ENCODE results near the gene RAP2A.

RAP2A gene

GRCh38 chr13:97388373-97388772, 45.6 kb upstream of the RAP2A start:
- H3K4me3 ChIP-seq (ENCODE audit: low read depth, low read length): no peak overlapping the region
- no peak for TF ChIP-seq CTCF (IDR thresholded peaks at IDR 0.05; ENCODE audit: low read depth, low read length)

GRCh38 chr13:97390941-97391600, 42.9 kb upstream of the RAP2A start:
- no peak overlapping the region for H3K4me3 ChIP-seq (ENCODE audit: low read depth, low read length)
- no peak for TF ChIP-seq CTCF (IDR thresholded peaks at IDR 0.05; ENCODE audit: low read depth, low read length)

GRCh38 chr13:97392020-97392419, 41.9 kb upstream of the RAP2A start:
- no peak overlapping the region for H3K4me3 ChIP-seq (ENCODE audit: low read depth, low read length)
- no peak for TF ChIP-seq CTCF (IDR thresholded peaks at IDR 0.05; ENCODE audit: low read depth, low read length)

DNA sequence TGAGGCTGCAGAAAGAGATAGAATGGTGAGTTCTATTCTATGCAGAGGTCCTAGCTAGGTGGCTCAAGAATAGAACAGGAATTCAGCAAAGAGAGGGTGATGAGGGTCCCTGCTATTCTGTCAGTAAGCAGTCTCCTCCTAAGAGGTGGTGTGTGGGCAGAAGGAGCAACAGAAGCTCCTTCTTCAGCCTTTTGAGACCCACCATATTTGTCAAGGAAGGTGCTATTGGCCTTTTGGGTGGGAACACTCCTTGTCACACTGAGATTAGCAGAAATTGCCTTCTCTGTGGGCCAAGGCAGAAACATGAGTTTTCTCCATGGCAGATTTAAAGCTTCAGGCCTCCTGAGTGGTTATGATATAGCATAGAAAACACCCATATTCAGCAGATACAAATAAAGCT, 39.4 kb upstream of the RAP2A start:
- H3K4me3 ChIP-seq (ENCODE audit: low read depth, low read length): no peak overlapping the region
- TF ChIP-seq CTCF (IDR thresholded peaks at IDR 0.05; ENCODE audit: low read depth, low read length): no peak

DNA sequence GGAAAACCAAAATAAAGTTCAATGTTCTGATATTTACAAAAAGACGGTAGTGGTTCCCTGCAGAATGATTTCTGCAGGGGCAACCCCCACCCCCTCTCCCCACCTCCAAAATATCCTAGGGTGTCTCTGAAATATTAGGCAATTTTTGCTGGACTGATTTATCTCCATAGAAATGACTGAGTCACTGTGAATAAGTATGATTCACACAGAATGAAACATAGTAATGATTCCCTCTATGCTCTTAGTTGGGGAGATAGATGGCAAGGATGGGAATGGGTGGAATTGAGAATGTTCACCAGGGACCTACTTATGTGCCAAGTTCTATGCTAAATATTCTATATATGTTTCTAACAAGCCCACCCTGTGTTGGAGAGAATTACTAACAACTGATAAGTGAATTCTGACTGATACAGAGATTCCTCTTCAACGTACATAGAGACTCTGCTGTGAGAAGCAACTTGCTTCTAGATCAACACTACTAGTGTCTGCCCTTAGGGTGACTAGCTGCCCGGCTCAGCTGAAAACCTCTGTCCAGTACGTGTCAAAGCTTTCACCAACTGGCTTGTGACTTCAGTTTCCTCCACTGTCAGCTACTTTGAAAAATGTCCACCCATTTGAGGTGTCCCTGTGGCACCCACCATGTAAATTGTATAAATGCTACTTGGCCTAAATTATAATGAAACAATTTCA, 38.4 kb upstream of the RAP2A start:
- no peak overlapping the region for H3K4me3 ChIP-seq (ENCODE audit: low read depth, low read length)
- no peak for TF ChIP-seq CTCF (IDR thresholded peaks at IDR 0.05; ENCODE audit: low read depth, low read length)

DNA sequence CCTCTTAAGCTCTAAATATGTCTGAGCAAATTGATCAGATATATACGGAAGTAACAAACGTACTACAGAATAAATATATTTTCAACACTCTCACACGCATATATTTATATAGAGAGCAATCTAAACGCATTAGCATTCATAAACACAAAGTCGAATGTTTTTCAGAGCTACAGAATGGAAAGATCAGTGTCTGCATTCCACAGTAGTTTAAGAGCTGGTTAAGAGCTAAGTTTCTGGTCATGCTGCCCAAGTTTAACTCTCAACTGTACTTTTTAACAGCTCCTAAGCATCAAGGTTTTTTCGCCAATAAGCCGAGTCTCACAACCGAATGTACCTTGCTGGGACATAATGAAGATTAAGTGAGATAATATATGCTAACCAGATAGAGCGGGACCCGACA, 36.7 kb upstream of the RAP2A start:
- no peak overlapping the region for H3K4me3 ChIP-seq (ENCODE audit: low read depth, low read length)
- TF ChIP-seq CTCF (IDR thresholded peaks at IDR 0.05; ENCODE audit: low read depth, low read length): no peak

GRCh38 chr13:97401421-97401820, 32.5 kb upstream of the RAP2A start:
- no peak overlapping the region for H3K4me3 ChIP-seq (ENCODE audit: low read depth, low read length)
- no peak for TF ChIP-seq CTCF (IDR thresholded peaks at IDR 0.05; ENCODE audit: low read depth, low read length)

Measured in WI38 (cell line).